HEK293T (cell line): ENCODE results near the gene ZSCAN20.

Source experiments
- CTCF ChIA-PET: fragments of 350-600 bp; formaldehyde crosslinking; extraction: SDS; loops from one replicate; lab custom pipeline; 2021; ENCODE audit warnings: antibody characterized with exemption, inconsistent platforms; lab: Yijun Ruan, JAX
- POLR2A ChIA-PET: fragments of 350-600 bp; formaldehyde crosslinking; extraction: SDS; loops from one replicate; lab custom pipeline; 2020; ENCODE audit warnings: antibody characterized with exemption, inconsistent platforms; lab: Yijun Ruan, JAX
- DNase-seq: peaks from one replicate; pipeline ENCODE4 v3.0.0; 2012; ENCODE audit warnings: mixed read lengths; ENCODE audit errors: extremely low spot score
- ARNT ChIP-seq: fragments of 450-650 bp; IDR thresholded peaks from 2 replicates; pipeline ENCODE4 v1.6.1; 2017; ENCODE audit warnings: mild to moderate bottlenecking
- BHLHE40 ChIP-seq: fragments of 450-650 bp; IDR thresholded peaks from 2 replicates; pipeline ENCODE4 v1.6.1; 2016; ENCODE audit warnings: mild to moderate bottlenecking, moderate library complexity, borderline replicate concordance
- CTBP1 ChIP-seq: fragments of 450-650 bp; IDR thresholded peaks from 2 replicates; pipeline ENCODE4 v1.6.1; 2016; ENCODE audit warnings: borderline replicate concordance
- ELF4 ChIP-seq: fragments of 450-650 bp; IDR thresholded peaks from 2 replicates; pipeline ENCODE4 v1.6.1; 2017; ENCODE audit warnings: antibody characterized with exemption
- FOXA1 ChIP-seq: fragments of 450-650 bp; IDR thresholded peaks from 2 replicates; pipeline ENCODE4 v1.6.1; 2016; ENCODE audit warnings: mild to moderate bottlenecking
- FOXK2 ChIP-seq: fragments of 450-650 bp; IDR thresholded peaks from 2 replicates; pipeline ENCODE4 v1.6.1; 2016; ENCODE audit warnings: mild to moderate bottlenecking
- FOXM1 ChIP-seq: fragments of 450-650 bp; IDR thresholded peaks from 2 replicates; pipeline ENCODE4 v1.6.1; 2017; ENCODE audit warnings: mild to moderate bottlenecking, borderline replicate concordance
- HDGF ChIP-seq: fragments of 450-650 bp; IDR thresholded peaks from 2 replicates; pipeline ENCODE4 v1.6.1; 2017; ENCODE audit warnings: antibody characterized with exemption, borderline replicate concordance
- L3MBTL2 ChIP-seq: fragments of 450-650 bp; conservative IDR thresholded peaks from 2 replicates; pipeline ENCODE4 v1.6.1; 2016; ENCODE audit warnings: mild to moderate bottlenecking
- LEF1 ChIP-seq: fragments of 450-650 bp; IDR thresholded peaks from 2 replicates; pipeline ENCODE4 v1.6.1; 2017; ENCODE audit warnings: mild to moderate bottlenecking, borderline replicate concordance
- NFRKB ChIP-seq: fragments of 450-650 bp; IDR thresholded peaks from 2 replicates; pipeline ENCODE4 v1.6.1; 2016; ENCODE audit warnings: mild to moderate bottlenecking, moderate library complexity
- PKNOX1 ChIP-seq: fragments of 450-650 bp; IDR thresholded peaks from 2 replicates; pipeline ENCODE4 v1.6.1; 2016
- SP1 ChIP-seq: fragments of 450-650 bp; IDR thresholded peaks from 2 replicates; pipeline ENCODE4 v1.6.1; 2017
- SUZ12 ChIP-seq: fragments of 450-650 bp; IDR thresholded peaks from 2 replicates; pipeline ENCODE4 v1.6.1; 2016; ENCODE audit warnings: mild to moderate bottlenecking
- TARDBP ChIP-seq: fragments of 450-650 bp; IDR thresholded peaks from 2 replicates; pipeline ENCODE4 v1.6.1; 2016
- ZNF384 ChIP-seq: fragments of 450-650 bp; IDR thresholded peaks from 2 replicates; pipeline ENCODE4 v1.6.1; 2016

Gene ZSCAN20

GRCh38 chr1:33442141-33442540 is 30.3 kb upstream of the ZSCAN20 start:
- no peak for DNase-seq
- CTCF ChIA-PET = no interaction called here
- TF ChIP-seq TARDBP (no peak), LEF1 (no peak), HDGF (no peak)
- POLR2A ChIA-PET = interaction anchor here (1.0 kb wide), 1 partner anchor 92 kb away, joined by 3 read pairs; no protein-coding TSS in a partner anchor

- ChIA-PET CTCF (no interaction called here), POLR2A (interaction anchor here (1.3 kb wide), 1 partner anchor 17 kb away, joined by 5 read pairs; no protein-coding TSS in a partner anchor)
These were observed 29.3 kb upstream of the ZSCAN20 start for GRCh38 chr1:33443080-33443704.

GRCh38 chr1:33443705-33444180 is 28.7 kb upstream of the ZSCAN20 start:
- DNase-seq = no peak
- CTCF ChIA-PET = no interaction called here
- TF ChIP-seq HDGF = no peak
- TF ChIP-seq PKNOX1 = peak; percentile 46; the same call in 1 of the 2 replicates
- TF ChIP-seq L3MBTL2 = no peak
- TF ChIP-seq FOXA1 = no peak
- no peak for TF ChIP-seq ZNF384
- POLR2A ChIA-PET = interaction anchor here (1.3 kb wide), 1 partner anchor 17 kb away, joined by 5 read pairs; no protein-coding TSS in a partner anchor

More at GRCh38 chr1:33443080-33443704, 29.3 kb upstream of the ZSCAN20 start:
- DNase-seq = no peak
- TF ChIP-seq TARDBP = no peak
- TF ChIP-seq NFRKB = no peak
- TF ChIP-seq SUZ12 = no peak
- TF ChIP-seq PKNOX1 = no peak
- TF ChIP-seq HDGF = no peak
- TF ChIP-seq FOXM1 = no peak
- no peak for TF ChIP-seq FOXK2
- no peak for TF ChIP-seq ARNT
- TF ChIP-seq BHLHE40 = no peak
- no peak for TF ChIP-seq LEF1
- TF ChIP-seq SP1 = no peak

- CTCF ChIA-PET = interaction anchor here (0.8 kb wide), 1 partner anchor 11 kb away, joined by 5 read pairs; no protein-coding TSS in a partner anchor
- POLR2A ChIA-PET = no interaction called here
- no peak for TF ChIP-seq ARNT
- no peak for TF ChIP-seq FOXM1
- TF ChIP-seq ELF4 = no peak
- TF ChIP-seq PKNOX1 = no peak
- no peak for DNase-seq
These were observed 27.3 kb upstream of the ZSCAN20 start for GRCh38 chr1:33445108-33445507.

GRCh38 chr1:33446590-33446989 is 25.9 kb upstream of the ZSCAN20 start:
- POLR2A ChIA-PET = no interaction called here
- CTCF ChIA-PET = interaction anchor here (0.6 kb wide), 1 partner anchor 228 kb away, joined by 3 read pairs; no protein-coding TSS in a partner anchor
- TF ChIP-seq NFRKB (no peak), FOXA1 (no peak), FOXM1 (no peak), PKNOX1 (no peak), ZNF384 (no peak)
- no peak for DNase-seq

- TF ChIP-seq SUZ12 (no peak), ARNT (no peak), LEF1 (no peak), NFRKB (no peak), SP1 (no peak), FOXK2 (no peak), HDGF (no peak), TARDBP (no peak), PKNOX1 (no peak), ELF4 (no peak), L3MBTL2 (no peak), BHLHE40 (no peak), CTBP1 (no peak), FOXA1 (no peak), FOXM1 (no peak)
- POLR2A ChIA-PET = interaction anchor here (1.4 kb wide), 1 partner anchor 17 kb away, joined by 4 read pairs; the partner anchor contains the start of gene ZSCAN20
- no peak for DNase-seq
- CTCF ChIA-PET = interaction anchor here (0.7 to 1.9 kb wide), 4 partner anchors 17 to 317 kb away, joined by 4 to 11 read pairs (median 6); no protein-coding TSS in a partner anchor
These were observed 17.7 kb upstream of the ZSCAN20 start for GRCh38 chr1:33454646-33455282.
